PFSK-1 (cell line): ENCODE results near the gene UHRF1.

ENCODE experiments used
- FOXP2 ChIP-seq: optimal IDR thresholded peaks from 2 replicates; pipeline ENCODE3; 2011; ENCODE audit warnings: borderline replicate concordance, control low read depth, inconsistent platforms; ENCODE audit not compliant: insufficient read depth; ENCODE audit errors: extremely low read length, extremely low read depth
- POLR2AphosphoS5 ChIP-seq: IDR thresholded peaks from 2 replicates; pipeline ENCODE4 v1.6.1; 2012; ENCODE audit warnings: low read depth, mild to moderate bottlenecking, control low read depth, low read length, moderate library complexity
- REST ChIP-seq, 2 experiments: IDR thresholded peaks; 2 replicates each; pipeline versions ENCODE4 v1.6.1 to v1.8.0; 2011 to 2012; ENCODE audit warnings: low read depth in 2 of 2, low read length in 2 of 2, control low read depth in 1 of 2, inconsistent platforms in 1 of 2, mild to moderate bottlenecking in 1 of 2, moderate library complexity in 1 of 2; ENCODE audit not compliant: insufficient read depth in 1 of 2
- SIN3A ChIP-seq: IDR thresholded peaks from 2 replicates; pipeline ENCODE4 v1.6.1; 2012; ENCODE audit warnings: mild to moderate bottlenecking, low read length, moderate library complexity, borderline replicate concordance; ENCODE audit not compliant: insufficient read depth
- TAF1 ChIP-seq: IDR thresholded peaks from 2 replicates; pipeline ENCODE4 v1.6.1; 2012; ENCODE audit warnings: low read length, control low read depth, borderline replicate concordance; ENCODE audit not compliant: insufficient read depth

Gene UHRF1

GRCh38 chr19:4930664-4931063 is 21.4 kb downstream of the UHRF1 start:
- TF ChIP-seq FOXP2 (no peak), POLR2AphosphoS5 (no peak), TAF1 (no peak), REST (IDR thresholded peaks at IDR 0.05; ENCODE audit: insufficient read depth in 1 of 2, low read depth in 2 of 2, low read length in 2 of 2) (no peak), SIN3A (no peak)

DNA sequence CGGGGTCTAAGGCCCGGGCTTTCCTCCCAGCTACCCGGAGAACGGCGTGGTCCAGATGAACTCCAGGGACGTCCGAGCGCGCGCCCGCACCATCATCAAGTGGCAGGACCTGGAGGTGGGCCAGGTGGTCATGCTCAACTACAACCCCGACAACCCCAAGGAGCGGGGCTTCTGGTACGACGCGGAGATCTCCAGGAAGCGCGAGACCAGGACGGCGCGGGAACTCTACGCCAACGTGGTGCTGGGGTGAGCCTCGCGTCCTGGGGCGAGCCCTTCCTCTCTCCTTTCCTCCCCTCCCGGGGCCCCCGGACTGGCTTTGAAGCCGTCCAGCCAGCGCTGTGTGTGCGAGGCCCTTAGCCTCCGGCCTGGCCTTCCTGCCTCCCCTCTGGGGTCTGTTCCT is 23.4 kb downstream of the UHRF1 start:
- no peak for TF ChIP-seq TAF1
- TF ChIP-seq POLR2AphosphoS5: no peak
- no peak for TF ChIP-seq REST (IDR thresholded peaks at IDR 0.05; ENCODE audit: insufficient read depth in 1 of 2, low read depth in 2 of 2, low read length in 2 of 2)
- no peak for TF ChIP-seq FOXP2
- no peak for TF ChIP-seq SIN3A

DNA sequence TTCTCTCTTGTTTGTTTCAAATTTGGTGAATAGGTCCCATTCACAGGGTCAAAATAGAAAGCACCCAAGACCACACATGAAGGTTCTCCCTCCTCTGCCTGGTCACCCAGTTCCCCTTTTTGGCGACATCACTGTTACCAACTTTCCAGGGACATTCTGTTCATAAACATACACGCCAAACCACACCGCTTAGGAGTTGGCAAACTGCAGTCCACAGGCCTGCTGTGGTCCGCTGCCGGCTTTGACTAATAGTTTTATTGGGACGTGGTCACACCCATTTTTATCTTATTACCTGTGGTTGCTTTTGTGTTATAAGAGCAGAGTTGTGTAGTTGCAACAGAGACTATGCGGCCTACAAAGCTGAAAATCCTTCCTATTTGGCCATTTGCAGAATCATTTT is 24.2 kb downstream of the UHRF1 start:
- no peak for TF ChIP-seq SIN3A
- TF ChIP-seq FOXP2: no peak
- no peak for TF ChIP-seq REST (IDR thresholded peaks at IDR 0.05; ENCODE audit: insufficient read depth in 1 of 2, low read depth in 2 of 2, low read length in 2 of 2)
- TF ChIP-seq POLR2AphosphoS5: no peak

GRCh38 chr19:4935444-4935843 is 26.1 kb downstream of the UHRF1 start:
- TF ChIP-seq REST (IDR thresholded peaks at IDR 0.05; ENCODE audit: insufficient read depth in 1 of 2, low read depth in 2 of 2, low read length in 2 of 2) (no peak), FOXP2 (no peak), SIN3A (no peak), POLR2AphosphoS5 (no peak), TAF1 (no peak)

DNA sequence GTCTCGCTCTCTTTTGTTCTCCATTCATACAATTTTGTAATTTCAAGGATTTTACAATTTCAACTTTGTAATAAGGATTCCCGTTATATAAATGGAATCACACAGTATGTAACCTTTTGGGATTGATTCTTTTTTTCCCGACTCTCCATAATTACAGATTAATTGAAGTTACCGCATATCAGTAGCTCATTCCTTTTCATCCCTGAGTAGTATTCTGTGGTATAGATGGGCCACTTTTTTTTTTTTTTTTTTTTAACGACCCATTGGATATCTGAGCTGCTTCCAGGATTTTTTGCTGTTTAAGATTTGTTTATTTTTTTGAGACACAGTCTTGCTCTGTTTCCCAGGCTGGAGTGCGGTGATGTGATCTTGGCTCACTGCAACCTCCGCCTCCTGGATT is 27.8 kb downstream of the UHRF1 start:
- no peak for TF ChIP-seq SIN3A

DNA sequence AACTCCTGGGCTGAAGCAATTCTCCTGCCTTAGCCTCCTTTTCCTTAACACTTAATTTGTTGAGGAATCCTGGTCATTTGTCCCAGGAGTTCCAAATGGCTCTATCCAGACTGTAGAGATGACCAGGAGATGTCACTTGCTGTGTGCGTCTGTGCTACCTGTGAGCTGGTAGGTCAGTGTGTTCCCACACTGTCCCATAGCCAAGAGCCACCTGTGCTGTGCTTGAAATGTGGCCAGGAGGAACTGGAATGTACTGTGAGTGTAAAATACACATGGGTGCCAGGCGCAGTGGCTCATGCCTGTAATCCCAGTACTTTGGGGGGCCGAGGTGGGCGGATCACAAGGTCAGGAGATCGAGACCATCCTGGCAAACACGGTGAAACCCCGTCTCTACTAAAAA is 30.2 kb downstream of the UHRF1 start:
- TF ChIP-seq SIN3A (no peak), FOXP2 (no peak), POLR2AphosphoS5 (no peak), REST (IDR thresholded peaks at IDR 0.05; ENCODE audit: insufficient read depth in 1 of 2, low read depth in 2 of 2, low read length in 2 of 2) (no peak), TAF1 (no peak)
